ENCODE results near the gene EP300.
"Not testable (repeated sequence)": the region's sequence is repeated elsewhere in the genome, so short reads cannot be mapped to it uniquely, and the experiment has no call there.

EP300 gene

GRCh38 chr22:41132550-41132949 lies 40.2 kb downstream of the EP300 start (continued):
- TF ChIP-seq TCF4 (CRISPR knock-in tag; IDR thresholded peaks at IDR 0.05; ENCODE audit: borderline replicate concordance) = no peak
- no peak for TF ChIP-seq ZFP30 (CRISPR knock-in tag; IDR thresholded peaks at IDR 0.05)
- TF ChIP-seq ZC3H10 (CRISPR knock-in tag; IDR thresholded peaks at IDR 0.05) = no peak
- no peak for TF ChIP-seq CSRNP3 (CRISPR knock-in tag; IDR thresholded peaks at IDR 0.05)
- TF ChIP-seq RARB (CRISPR knock-in tag; IDR thresholded peaks at IDR 0.05) = no peak
- TF ChIP-seq CREB5 (CRISPR knock-in tag; IDR thresholded peaks at IDR 0.05; ENCODE audit: low read depth) = no peak
- TF ChIP-seq GLIS3 (CRISPR knock-in tag; IDR thresholded peaks at IDR 0.05) = no peak
- TF ChIP-seq ZNF70 (CRISPR knock-in tag; IDR thresholded peaks at IDR 0.05) = no peak
- no peak for TF ChIP-seq PATZ1 (CRISPR knock-in tag; IDR thresholded peaks at IDR 0.05; ENCODE audit: borderline replicate concordance)
- TF ChIP-seq SNAI2 (CRISPR knock-in tag; IDR thresholded peaks at IDR 0.05) = no peak

GRCh38 chr22:41140365-41140957 lies 48.1 kb downstream of the EP300 start:
- TF ChIP-seq TSHZ2 (CRISPR knock-in tag; IDR thresholded peaks at IDR 0.05) (no peak), TCF4 (CRISPR knock-in tag; IDR thresholded peaks at IDR 0.05; ENCODE audit: borderline replicate concordance) (no peak), PATZ1 (CRISPR knock-in tag; IDR thresholded peaks at IDR 0.05; ENCODE audit: borderline replicate concordance) (no peak), CREB5 (CRISPR knock-in tag; IDR thresholded peaks at IDR 0.05; ENCODE audit: low read depth) (no peak), ZC3H10 (CRISPR knock-in tag; IDR thresholded peaks at IDR 0.05) (no peak), RARB (CRISPR knock-in tag; IDR thresholded peaks at IDR 0.05) (no peak), SNAI2 (CRISPR knock-in tag; IDR thresholded peaks at IDR 0.05) (no peak), PPARA (CRISPR knock-in tag; IDR thresholded peaks at IDR 0.05; ENCODE audit: borderline replicate concordance) (no peak)
- ATAC-seq = no peak

GRCh38 chr22:41145921-41146320 lies 53.5 kb downstream of the EP300 start:
- not testable (repeated sequence) for ATAC-seq

- no peak for ATAC-seq
- no peak for TF ChIP-seq ZNF70 (CRISPR knock-in tag; IDR thresholded peaks at IDR 0.05)
- no peak for TF ChIP-seq ZNF8 (CRISPR knock-in tag; IDR thresholded peaks at IDR 0.05)
- TF ChIP-seq ISL1 (CRISPR knock-in tag; IDR thresholded peaks at IDR 0.05) = no peak
- no peak for TF ChIP-seq BACH2 (CRISPR knock-in tag; IDR thresholded peaks at IDR 0.05; ENCODE audit: borderline replicate concordance)
- no peak for TF ChIP-seq ZFP3 (CRISPR knock-in tag; IDR thresholded peaks at IDR 0.05)
- no peak for TF ChIP-seq OSR1 (CRISPR knock-in tag; IDR thresholded peaks at IDR 0.05)
- TF ChIP-seq CSRNP3 (CRISPR knock-in tag; IDR thresholded peaks at IDR 0.05) = no peak
- no peak for TF ChIP-seq CREB5 (CRISPR knock-in tag; IDR thresholded peaks at IDR 0.05; ENCODE audit: low read depth)
- TF ChIP-seq RARB (CRISPR knock-in tag; IDR thresholded peaks at IDR 0.05) = no peak
- no peak for TF ChIP-seq SNAI2 (CRISPR knock-in tag; IDR thresholded peaks at IDR 0.05)
- TF ChIP-seq CSDC2 (CRISPR knock-in tag; IDR thresholded peaks at IDR 0.05) = no peak
Observed at GRCh38 chr22:41146573-41146972, 54.2 kb downstream of the EP300 start.

Data from SK-N-SH treated with all-trans-retinoic acid at 6 μM for 48 hours (cell line).